Activated CD8-positive, alpha-beta memory T cell treated with anti-CD3 and anti-CD28 coated beads, Interleukin-2, amount 10 ng/mL, durations not matched to agents 7 days and 5 days (primary cell): ENCODE results near the gene PDZD2. TPM values are rescaled to one million over a fixed set of nuclear protein-coding genes. Genes with fewer than 3 reads are reported as not detected.
"Not testable (repeated sequence)": the region's sequence is repeated elsewhere in the genome, so short reads cannot be mapped to it uniquely, and the experiment has no call there.

Source experiments
- ATAC-seq: fragments of 150-1000 bp; cut with Tn5 transposase; one replicate; pipeline ENCODE4 v1.10.0; 2021; ENCODE audit warnings: moderate library complexity
- CTCF ChIA-PET: fragments of 350-600 bp; sonication (Branson Sonifier 250); formaldehyde crosslinking; loops from one replicate; lab custom pipeline; 2021; ENCODE audit warnings: antibody characterized with exemption; lab: Charles Lee
- DNase-seq: peaks from one replicate; pipeline ENCODE4 v3.0.0-alpha.2; 2020
- H3K27ac Mint-ChIP-seq: one replicate; pipeline ENCODE4 v1.8.0; 2021; ENCODE audit warnings: mild to moderate bottlenecking, mixed read lengths
- H3K27me3 Mint-ChIP-seq: one replicate; pipeline ENCODE4 v1.8.0; 2021; ENCODE audit warnings: mixed read lengths
- H3K36me3 Mint-ChIP-seq: one replicate; pipeline ENCODE4 v1.8.0; 2021; ENCODE audit warnings: mild to moderate bottlenecking, mixed read lengths
- H3K4me1 Mint-ChIP-seq: one replicate; pipeline ENCODE4 v1.8.0; 2021; ENCODE audit warnings: mixed read lengths
- H3K4me3 Mint-ChIP-seq: one replicate; pipeline ENCODE4 v1.8.0; 2021; ENCODE audit warnings: mild to moderate bottlenecking, moderate library complexity, mixed read lengths
- H3K9me3 Mint-ChIP-seq: one replicate; pipeline ENCODE4 v1.8.0; 2022; ENCODE audit warnings: low read depth, mixed read lengths
- total RNA-seq, 2 experiments: library from RNA; stranded (reverse); gene quantifications; one replicate each; pipeline ENCODE4 v1.2.3, GENCODE V29; 2021

PDZD2 gene
- total RNA-seq, 2 experiments from 2014 or later: not detected

GRCh38 chr5:31680528-31680927 lies 41.6 kb downstream of the PDZD2 start:
- DNase-seq (no peak), ATAC-seq (no peak)
- Mint-ChIP-seq H3K27me3 (peaks cover 7% of the 10 kb centered on the region), H3K27ac (no peak overlapping the region), H3K4me1 (no peaks in the 10 kb centered on the region), H3K4me3 (no peak overlapping the region), H3K36me3 (no peaks in the 10 kb centered on the region), H3K9me3 (no peaks in the 10 kb centered on the region)
- CTCF ChIA-PET: no interaction called here

GRCh38 chr5:31682025-31682424 lies 43.1 kb downstream of the PDZD2 start:
- Mint-ChIP-seq H3K27ac (no peak overlapping the region), H3K4me3 (no peak overlapping the region), H3K36me3 (no peaks in the 10 kb centered on the region), H3K9me3 (no peaks in the 10 kb centered on the region), H3K4me1 (no peaks in the 10 kb centered on the region), H3K27me3 (peaks cover 7% of the 10 kb centered on the region)
- no peak for DNase-seq
- CTCF ChIA-PET: no interaction called here
- no peak for ATAC-seq

GRCh38 chr5:31682851-31683250 lies 43.9 kb downstream of the PDZD2 start:
- ATAC-seq (no peak), DNase-seq (no peak)
- Mint-ChIP-seq H3K4me1 (no peaks in the 10 kb centered on the region), H3K9me3 (no peaks in the 10 kb centered on the region), H3K27ac (no peak overlapping the region), H3K4me3 (no peak overlapping the region), H3K27me3 (peaks cover 7% of the 10 kb centered on the region), H3K36me3 (no peaks in the 10 kb centered on the region)
- CTCF ChIA-PET: no interaction called here

- Mint-ChIP-seq H3K27me3 (peaks cover 7% of the 10 kb centered on the region), H3K4me1 (no peaks in the 10 kb centered on the region), H3K36me3 (no peaks in the 10 kb centered on the region), H3K4me3 (no peak overlapping the region), H3K9me3 (no peaks in the 10 kb centered on the region), H3K27ac (no peak overlapping the region)
- CTCF ChIA-PET: no interaction called here
- DNase-seq (no peak), ATAC-seq (no peak)
Measured at GRCh38 chr5:31688515-31689092, 49.7 kb downstream of the PDZD2 start.

GRCh38 chr5:31691408-31691807 lies 52.5 kb downstream of the PDZD2 start:
- DNase-seq, H3K27me3 Mint-ChIP-seq, H3K9me3 Mint-ChIP-seq, H3K4me1 Mint-ChIP-seq, ATAC-seq, CTCF ChIA-PET, H3K27ac Mint-ChIP-seq, H3K4me3 Mint-ChIP-seq, H3K36me3 Mint-ChIP-seq: not testable (repeated sequence)

- CTCF ChIA-PET: no interaction called here
- no peak for ATAC-seq
- H3K27me3 Mint-ChIP-seq: no peaks in the 10 kb centered on the region
Measured at GRCh38 chr5:31692561-31693221, 53.8 kb downstream of the PDZD2 start.

GRCh38 chr5:31698673-31699072 lies 59.7 kb downstream of the PDZD2 start:
- CTCF ChIA-PET: no interaction called here
- no peaks in the 10 kb centered on the region for H3K4me1 Mint-ChIP-seq

More at GRCh38 chr5:31692561-31693221, 53.8 kb downstream of the PDZD2 start:
- Mint-ChIP-seq H3K4me3 (no peak overlapping the region), H3K36me3 (no peaks in the 10 kb centered on the region), H3K9me3 (no peaks in the 10 kb centered on the region), H3K27ac (no peak overlapping the region), H3K4me1 (no peaks in the 10 kb centered on the region)
- no peak for DNase-seq

GRCh38 chr5:31701642-31702299 lies 62.8 kb downstream of the PDZD2 start:
- no peak overlapping the region for H3K27ac Mint-ChIP-seq
- no peaks in the 10 kb centered on the region for H3K27me3 Mint-ChIP-seq
- CTCF ChIA-PET: no interaction called here
- no peaks in the 10 kb centered on the region for H3K4me1 Mint-ChIP-seq
- no peak for ATAC-seq
- H3K4me3 Mint-ChIP-seq: no peak overlapping the region
- no peaks in the 10 kb centered on the region for H3K9me3 Mint-ChIP-seq
- no peak for DNase-seq
- H3K36me3 Mint-ChIP-seq: no peaks in the 10 kb centered on the region

More at GRCh38 chr5:31698673-31699072, 59.7 kb downstream of the PDZD2 start:
- no peaks in the 10 kb centered on the region for H3K36me3 Mint-ChIP-seq
- DNase-seq (no peak), ATAC-seq (no peak)
- H3K4me3 Mint-ChIP-seq: no peak overlapping the region
- no peak overlapping the region for H3K27ac Mint-ChIP-seq
- H3K9me3 Mint-ChIP-seq: no peaks in the 10 kb centered on the region
- H3K27me3 Mint-ChIP-seq: no peaks in the 10 kb centered on the region

GRCh38 chr5:31702712-31703111 lies 63.8 kb downstream of the PDZD2 start:
- ATAC-seq: no peak
- no peaks in the 10 kb centered on the region for H3K36me3 Mint-ChIP-seq
- no peaks in the 10 kb centered on the region for H3K27me3 Mint-ChIP-seq
- H3K4me1 Mint-ChIP-seq: no peaks in the 10 kb centered on the region
- H3K4me3 Mint-ChIP-seq: no peak overlapping the region
- no peak for DNase-seq
- CTCF ChIA-PET: no interaction called here
- H3K9me3 Mint-ChIP-seq: no peaks in the 10 kb centered on the region
- H3K27ac Mint-ChIP-seq: no peak overlapping the region

GRCh38 chr5:31703757-31704156 lies 64.8 kb downstream of the PDZD2 start:
- ATAC-seq (no peak), DNase-seq (no peak)
- H3K4me3 Mint-ChIP-seq: no peak overlapping the region
- CTCF ChIA-PET: no interaction called here
- no peaks in the 10 kb centered on the region for H3K36me3 Mint-ChIP-seq
- no peaks in the 10 kb centered on the region for H3K9me3 Mint-ChIP-seq
- no peak overlapping the region for H3K27ac Mint-ChIP-seq
- no peaks in the 10 kb centered on the region for H3K4me1 Mint-ChIP-seq
- H3K27me3 Mint-ChIP-seq: no peaks in the 10 kb centered on the region

GRCh38 chr5:31706186-31706585 lies 67.3 kb downstream of the PDZD2 start:
- no peak overlapping the region for H3K4me3 Mint-ChIP-seq
- no peak for DNase-seq
- H3K9me3 Mint-ChIP-seq: no peaks in the 10 kb centered on the region
- H3K27ac Mint-ChIP-seq: no peak overlapping the region
- CTCF ChIA-PET: no interaction called here
- H3K27me3 Mint-ChIP-seq: no peaks in the 10 kb centered on the region
- no peaks in the 10 kb centered on the region for H3K4me1 Mint-ChIP-seq
- ATAC-seq: no peak
- H3K36me3 Mint-ChIP-seq: no peaks in the 10 kb centered on the region

GRCh38 chr5:31707329-31707728 lies 68.4 kb downstream of the PDZD2 start:
- Mint-ChIP-seq H3K27ac (no peak overlapping the region), H3K4me1 (no peaks in the 10 kb centered on the region), H3K4me3 (no peak overlapping the region), H3K36me3 (no peaks in the 10 kb centered on the region), H3K27me3 (no peaks in the 10 kb centered on the region), H3K9me3 (no peaks in the 10 kb centered on the region)
- no peak for DNase-seq
- CTCF ChIA-PET: no interaction called here
- no peak for ATAC-seq

GRCh38 chr5:31708089-31708488 lies 69.2 kb downstream of the PDZD2 start:
- Mint-ChIP-seq H3K27me3 (no peaks in the 10 kb centered on the region), H3K27ac (no peak overlapping the region), H3K36me3 (no peaks in the 10 kb centered on the region), H3K4me1 (no peaks in the 10 kb centered on the region), H3K4me3 (no peak overlapping the region), H3K9me3 (no peaks in the 10 kb centered on the region)
- ATAC-seq (no peak), DNase-seq (no peak)
- CTCF ChIA-PET: no interaction called here

- H3K36me3 Mint-ChIP-seq: no peaks in the 10 kb centered on the region
- no peak overlapping the region for H3K27ac Mint-ChIP-seq
- no peaks in the 10 kb centered on the region for H3K27me3 Mint-ChIP-seq
- no peak for ATAC-seq
- no peak for DNase-seq
- H3K4me1 Mint-ChIP-seq: no peaks in the 10 kb centered on the region
- CTCF ChIA-PET: no interaction called here
- H3K4me3 Mint-ChIP-seq: no peak overlapping the region
- no peaks in the 10 kb centered on the region for H3K9me3 Mint-ChIP-seq
Measured at GRCh38 chr5:31711363-31711762, 72.4 kb downstream of the PDZD2 start.
